ENCODE results near the gene PYCR2.

DNA sequence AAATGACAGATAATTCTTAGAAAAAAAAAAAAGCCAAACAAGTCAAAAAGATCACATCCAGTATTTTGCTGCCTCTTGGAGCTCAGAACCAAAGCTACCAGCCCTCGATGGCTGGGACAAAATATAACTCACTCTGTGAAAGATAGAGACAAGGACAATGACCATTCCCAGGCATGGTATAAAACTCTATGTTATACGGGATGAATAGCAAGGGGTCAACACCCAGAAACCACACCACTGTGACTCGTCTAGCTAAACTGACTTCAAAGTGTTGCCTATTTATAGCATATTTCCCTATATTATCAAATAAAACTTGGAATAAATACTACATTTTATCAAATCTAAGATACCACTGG lies 52.0 kb downstream of the PYCR2 start:
- TF ChIP-seq POLR2A (IDR thresholded peaks at IDR 0.05; ENCODE audit: low read depth, low read length), result no peak
- TF ChIP-seq TAF1 (IDR thresholded peaks at IDR 0.05; ENCODE audit: low read depth, low read length), result no peak
- TF ChIP-seq SPI1 (IDR thresholded peaks at IDR 0.05; ENCODE audit: low read depth, low read length), result no peak
- no peak for TF ChIP-seq POLR2AphosphoS5 (IDR thresholded peaks at IDR 0.05; ENCODE audit: low read depth, low read length)
